ENCODE data around the gene PREX1. TPM values are rescaled to one million over a fixed set of nuclear protein-coding genes. Genes with fewer than 3 reads are reported as not detected.

PREX1 gene
- total RNA-seq, 1 experiment from 2014 or later = 9.5 TPM

- ChIA-PET CTCF (no interaction called here), POLR2A (no interaction called here)
- DNase-seq = no peak
- no peaks in the 10 kb centered on the region for H3K4me1 Mint-ChIP-seq (ENCODE audit: low read depth, unreplicated experiment)
- peaks cover 11% of the 10 kb centered on the region for H3K27me3 Mint-ChIP-seq (ENCODE audit: insufficient read depth, unreplicated experiment)
- H3K4me3 ChIP-seq (ENCODE audit: low read depth, low read length) = no peak overlapping the region
- intact Hi-C loops (cut with micrococcal nuclease; ENCODE audit: unreplicated experiment) = loop anchor here (1.0 kb wide), 1 partner anchor 271 kb away; no protein-coding TSS in a partner anchor
- no peaks in the 10 kb centered on the region for H3K9me3 Mint-ChIP-seq (ENCODE audit: unreplicated experiment)
- H3K27ac Mint-ChIP-seq (ENCODE audit: unreplicated experiment) = no peak overlapping the region
- H3K36me3 Mint-ChIP-seq (ENCODE audit: insufficient read depth, unreplicated experiment) = no peaks in the 10 kb centered on the region
- H3K9me3 ChIP-seq = no peaks in the 10 kb centered on the region
- BruUV-seq (replicated peaks) = no TSS peak
- H3K4me3 Mint-ChIP-seq (ENCODE audit: unreplicated experiment) = no peak overlapping the region
- H3K4me1 ChIP-seq = no peaks in the 10 kb centered on the region
- no peaks in the 10 kb centered on the region for H3K36me3 ChIP-seq (ENCODE audit: control insufficient read depth, insufficient read depth, low read length)
- no peaks in the 10 kb centered on the region; the same call in 1 of the 2 replicates for H3K27me3 ChIP-seq (replicated peaks; ENCODE audit: control insufficient read depth, insufficient read depth, low read length)
- no peak for TF ChIP-seq CTCF (IDR thresholded peaks at IDR 0.05; ENCODE audit: insufficient read depth in 1 of 2, low read depth in 1 of 2, low read length in 1 of 2, severe bottlenecking in 1 of 2, unreplicated experiment in 1 of 2)
These were observed 193.2 kb downstream of the PREX1 start for GRCh38 chr20:48634641-48635040.

GRCh38 chr20:48633620-48634257, 194.1 kb downstream of the PREX1 start:
- no peak for DNase-seq
- ChIA-PET POLR2A (no interaction called here), CTCF (interaction anchor here (1.1 kb wide), 1 partner anchor 23 kb away, joined by 4 read pairs; no protein-coding TSS in a partner anchor)
- no peak for TF ChIP-seq CTCF (IDR thresholded peaks at IDR 0.05; ENCODE audit: insufficient read depth in 1 of 2, low read depth in 1 of 2, low read length in 1 of 2, severe bottlenecking in 1 of 2, unreplicated experiment in 1 of 2)
- Mint-ChIP-seq H3K27me3 (ENCODE audit: insufficient read depth, unreplicated experiment) (peaks cover 11% of the 10 kb centered on the region), H3K27ac (ENCODE audit: unreplicated experiment) (no peak overlapping the region), H3K4me3 (ENCODE audit: unreplicated experiment) (no peak overlapping the region), H3K4me1 (ENCODE audit: low read depth, unreplicated experiment) (no peaks in the 10 kb centered on the region), H3K36me3 (ENCODE audit: insufficient read depth, unreplicated experiment) (no peaks in the 10 kb centered on the region), H3K9me3 (ENCODE audit: unreplicated experiment) (no peaks in the 10 kb centered on the region)
- Histone ChIP-seq H3K4me1 (no peaks in the 10 kb centered on the region), H3K36me3 (ENCODE audit: control insufficient read depth, insufficient read depth, low read length) (no peaks in the 10 kb centered on the region), H3K4me3 (ENCODE audit: low read depth, low read length) (no peak overlapping the region), H3K9me3 (no peaks in the 10 kb centered on the region), H3K27me3 (replicated peaks; ENCODE audit: control insufficient read depth, insufficient read depth, low read length) (no peaks in the 10 kb centered on the region; the same call in 1 of the 2 replicates)
- intact Hi-C loops (cut with micrococcal nuclease; ENCODE audit: unreplicated experiment) = no loop called here
- no TSS peak for BruUV-seq (replicated peaks)

- Mint-ChIP-seq H3K4me1 (ENCODE audit: low read depth, unreplicated experiment) (no peaks in the 10 kb centered on the region), H3K27me3 (ENCODE audit: insufficient read depth, unreplicated experiment) (peaks cover 11% of the 10 kb centered on the region), H3K9me3 (ENCODE audit: unreplicated experiment) (no peaks in the 10 kb centered on the region), H3K4me3 (ENCODE audit: unreplicated experiment) (no peak overlapping the region), H3K27ac (ENCODE audit: unreplicated experiment) (no peak overlapping the region), H3K36me3 (ENCODE audit: insufficient read depth, unreplicated experiment) (no peaks in the 10 kb centered on the region)
- POLR2A ChIA-PET = no interaction called here
- no peaks in the 10 kb centered on the region for H3K36me3 ChIP-seq (ENCODE audit: control insufficient read depth, insufficient read depth, low read length)
- intact Hi-C loops (cut with micrococcal nuclease; ENCODE audit: unreplicated experiment) = no loop called here
- H3K9me3 ChIP-seq = no peaks in the 10 kb centered on the region
- CTCF ChIA-PET = interaction anchor here (1.1 to 1.2 kb wide), 2 partner anchors 12 to 24 kb away, joined by 3 to 4 read pairs; no protein-coding TSS in a partner anchor
- BruUV-seq (replicated peaks) = no TSS peak
- no peak for TF ChIP-seq CTCF (IDR thresholded peaks at IDR 0.05; ENCODE audit: insufficient read depth in 1 of 2, low read depth in 1 of 2, low read length in 1 of 2, severe bottlenecking in 1 of 2, unreplicated experiment in 1 of 2)
- H3K27me3 ChIP-seq (replicated peaks; ENCODE audit: control insufficient read depth, insufficient read depth, low read length) = no peaks in the 10 kb centered on the region; the same call in 1 of the 2 replicates
- no peak for DNase-seq
- H3K4me3 ChIP-seq (ENCODE audit: low read depth, low read length) = no peak overlapping the region
- H3K4me1 ChIP-seq = no peaks in the 10 kb centered on the region
These were observed 194.8 kb downstream of the PREX1 start for GRCh38 chr20:48632825-48633619.

Data from Caco-2 (cell line).